SK-N-MC (cell line): ENCODE results near the gene ATP6V1G2.

Experiments used
- DNase-seq: peaks from one replicate; pipeline ENCODE4 v3.0.0-alpha.2; 2011; ENCODE audit warnings: low read depth, low spot score
- H3K27ac ChIP-seq: fragments of 200-600 bp; sonication (generic); 2 replicates; pipeline ENCODE4 v1.5.1; 2016; ENCODE audit warnings: mixed run types
- H3K36me3 ChIP-seq: fragments of 200-600 bp; sonication (generic); 2 replicates; pipeline ENCODE4 v1.6.1; 2017; ENCODE audit warnings: antibody characterized with exemption, low read length, mixed read lengths; ENCODE audit not compliant: insufficient read depth
- H3K4me3 ChIP-seq: fragments of 200-600 bp; sonication (generic); 2 replicates; pipeline ENCODE4 v1.5.1; 2016
- H3K9ac ChIP-seq: fragments of 200-600 bp; sonication (generic); 2 replicates; pipeline ENCODE4 v1.8.0; 2017; ENCODE audit warnings: mixed run types, mixed read lengths; ENCODE audit not compliant: insufficient read length
- H3K9me3 ChIP-seq: fragments of 200-600 bp; sonication (generic); 2 replicates; pipeline ENCODE4 v1.6.1; 2017; ENCODE audit warnings: low read depth, mild to moderate bottlenecking, antibody characterized with exemption, low read length, moderate library complexity, mixed read lengths
- EZH2 ChIP-seq: fragments of 200-600 bp; sonication (generic); IDR thresholded peaks from one replicate; pipeline ENCODE4 v1.6.1; 2017; ENCODE audit warnings: antibody characterized with exemption
- FOXP2 ChIP-seq: optimal IDR thresholded peaks from 2 replicates; pipeline ENCODE3; 2011; ENCODE audit warnings: mild to moderate bottlenecking, moderate library complexity; ENCODE audit not compliant: insufficient read depth; ENCODE audit errors: extremely low read length, control extremely low read depth
- POLR2AphosphoS5 ChIP-seq: IDR thresholded peaks from 2 replicates; pipeline ENCODE4 v1.6.1; 2012; ENCODE audit warnings: mild to moderate bottlenecking, low read depth, low read length, borderline replicate concordance

ATP6V1G2 gene

GRCh38 chr6:31576897-31577578 lies 30.6 kb upstream of the ATP6V1G2 start:
- H3K36me3 ChIP-seq: no peaks in the 10 kb centered on the region
- TF ChIP-seq POLR2AphosphoS5: no peak
- no peaks in the 10 kb centered on the region for H3K9me3 ChIP-seq
- H3K27ac ChIP-seq: no peak overlapping the region
- no peak overlapping the region for H3K4me3 ChIP-seq
- DNase-seq: no peak
- H3K9ac ChIP-seq: no peak overlapping the region

- no peak overlapping the region for H3K9ac ChIP-seq
- no peaks in the 10 kb centered on the region for H3K9me3 ChIP-seq
- H3K36me3 ChIP-seq: no peaks in the 10 kb centered on the region
- no peak for DNase-seq
- no peak overlapping the region for H3K4me3 ChIP-seq
- no peak overlapping the region for H3K27ac ChIP-seq
- TF ChIP-seq EZH2 (no peak), POLR2AphosphoS5 (no peak)
Observed at GRCh38 chr6:31575952-31576685, 29.7 kb upstream of the ATP6V1G2 start.

GRCh38 chr6:31575335-31575901 lies 29.0 kb upstream of the ATP6V1G2 start, which contains the start of gene TNF:
TSS of gene TNF (plus strand) at chr6:31575565. CDS start at chr6:31575742, 177 bp downstream.
- H3K36me3 ChIP-seq: no peaks in the 10 kb centered on the region
- H3K9me3 ChIP-seq: no peaks in the 10 kb centered on the region
- H3K4me3 ChIP-seq: peak within 1 kb of the TSS; percentile 15; the same call in 1 of the 2 replicates
- H3K9ac ChIP-seq: no peak within 1 kb of the TSS
- no peak for DNase-seq
- TF ChIP-seq EZH2: no peak
- peak; percentile 62 for TF ChIP-seq POLR2AphosphoS5
- no peak for TF ChIP-seq FOXP2
- no peak within 1 kb of the TSS for H3K27ac ChIP-seq

GRCh38 chr6:31574106-31575061 lies 28.0 kb upstream of the ATP6V1G2 start:
- Histone ChIP-seq H3K27ac (no peak overlapping the region), H3K36me3 (no peaks in the 10 kb centered on the region), H3K4me3 (no peak overlapping the region), H3K9me3 (no peaks in the 10 kb centered on the region), H3K9ac (no peak overlapping the region)
- TF ChIP-seq FOXP2 (no peak), POLR2AphosphoS5 (no peak), EZH2 (no peak)
- no peak for DNase-seq

- no peak for DNase-seq
- Histone ChIP-seq H3K4me3 (no peak overlapping the region), H3K9ac (no peak overlapping the region), H3K27ac (no peak overlapping the region), H3K9me3 (no peaks in the 10 kb centered on the region), H3K36me3 (no peaks in the 10 kb centered on the region)
- TF ChIP-seq FOXP2 (no peak), EZH2 (no peak), POLR2AphosphoS5 (no peak)
Observed at GRCh38 chr6:31573239-31574105, 27.1 kb upstream of the ATP6V1G2 start.

- no peak for DNase-seq
- Histone ChIP-seq H3K9ac (no peak within 1 kb of the TSS), H3K4me3 (no peak within 1 kb of the TSS), H3K36me3 (no peaks in the 10 kb centered on the region), H3K27ac (no peak within 1 kb of the TSS), H3K9me3 (no peaks in the 10 kb centered on the region)
- no peak for TF ChIP-seq EZH2
- no peak for TF ChIP-seq FOXP2
- no peak for TF ChIP-seq POLR2AphosphoS5
Observed at GRCh38 chr6:31572041-31572911, 25.9 kb upstream of the ATP6V1G2 start, which contains the start of gene LTA. TSS of gene LTA (plus strand) at chr6:31572289. CDS start at chr6:31572743, 454 bp downstream.
